Sigmoid colon (tissue), 3 donors: ENCODE measurements around the gene BBS5.

Experiments used
- POLR2A ChIP-seq, 2 donors: fragments of 450-650 bp; IDR thresholded peaks; one replicate each; pipeline ENCODE4 v1.6.1; 2016; ENCODE audit warnings: antibody characterized with exemption in 2 of 2, mild to moderate bottlenecking in 2 of 2, moderate library complexity in 2 of 2
- TF ChIP-seq, protein P1 (sequence below), 4 experiments: fragments of 450-650 bp in 3 of 4; fragments of 200-600 bp in 1 of 4; IDR thresholded peaks; one replicate each; pipeline ENCODE4 v1.5.1; 2016 to 2019; ENCODE audit warnings: antibody characterized with exemption in 4 of 4, mild to moderate bottlenecking in 3 of 4, moderate library complexity in 2 of 4

GRCh38 chr2:169542433-169542832 lies 63.1 kb downstream of the BBS5 start:
- TF ChIP-seq, protein P1, sequence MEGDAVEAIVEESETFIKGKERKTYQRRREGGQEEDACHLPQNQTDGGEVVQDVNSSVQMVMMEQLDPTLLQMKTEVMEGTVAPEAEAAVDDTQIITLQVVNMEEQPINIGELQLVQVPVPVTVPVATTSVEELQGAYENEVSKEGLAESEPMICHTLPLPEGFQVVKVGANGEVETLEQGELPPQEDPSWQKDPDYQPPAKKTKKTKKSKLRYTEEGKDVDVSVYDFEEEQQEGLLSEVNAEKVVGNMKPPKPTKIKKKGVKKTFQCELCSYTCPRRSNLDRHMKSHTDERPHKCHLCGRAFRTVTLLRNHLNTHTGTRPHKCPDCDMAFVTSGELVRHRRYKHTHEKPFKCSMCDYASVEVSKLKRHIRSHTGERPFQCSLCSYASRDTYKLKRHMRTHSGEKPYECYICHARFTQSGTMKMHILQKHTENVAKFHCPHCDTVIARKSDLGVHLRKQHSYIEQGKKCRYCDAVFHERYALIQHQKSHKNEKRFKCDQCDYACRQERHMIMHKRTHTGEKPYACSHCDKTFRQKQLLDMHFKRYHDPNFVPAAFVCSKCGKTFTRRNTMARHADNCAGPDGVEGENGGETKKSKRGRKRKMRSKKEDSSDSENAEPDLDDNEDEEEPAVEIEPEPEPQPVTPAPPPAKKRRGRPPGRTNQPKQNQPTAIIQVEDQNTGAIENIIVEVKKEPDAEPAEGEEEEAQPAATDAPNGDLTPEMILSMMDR (IDR thresholded peaks at IDR 0.05): no peak
- TF ChIP-seq POLR2A (IDR thresholded peaks at IDR 0.05): no peak
